Effector memory CD4-positive, alpha-beta T cell (primary cell): Measurements from ENCODE around the gene DNAJA1.

Experiments used
- DNase-seq, 3 donors: peaks; one replicate each; pipeline ENCODE4 v3.0.0-alpha.2; 2020
- H3K27ac ChIP-seq: 2 replicates; pipeline ENCODE4 v1.7.0; 2013; ENCODE audit warnings: mild to moderate bottlenecking, low read length, moderate library complexity; ENCODE audit not compliant: insufficient read depth, poor library complexity, severe bottlenecking
- H3K27me3 ChIP-seq: replicated peaks from 2 replicates; pipeline ENCODE4 v1.7.0; 2013; ENCODE audit warnings: mild to moderate bottlenecking, low read length; ENCODE audit not compliant: insufficient read depth, control insufficient read depth, poor library complexity, severe bottlenecking
- H3K36me3 ChIP-seq: 2 replicates; pipeline ENCODE4 v1.7.0; 2013; ENCODE audit warnings: mild to moderate bottlenecking, low read length, moderate library complexity; ENCODE audit not compliant: control insufficient read depth, insufficient read depth
- H3K4me1 ChIP-seq: 2 replicates; pipeline ENCODE4 v1.7.0; 2013; ENCODE audit warnings: low read length, mild to moderate bottlenecking; ENCODE audit not compliant: control insufficient read depth, insufficient read depth, poor library complexity, severe bottlenecking
- H3K4me3 ChIP-seq: 2 replicates; pipeline ENCODE4 v1.7.0; 2013; ENCODE audit warnings: low read length, low read depth, mild to moderate bottlenecking; ENCODE audit not compliant: insufficient read depth, poor library complexity, severe bottlenecking
- H3K9me3 ChIP-seq: 2 replicates; pipeline ENCODE4 v1.7.0; 2013; ENCODE audit warnings: mild to moderate bottlenecking, low read length, moderate library complexity; ENCODE audit not compliant: control insufficient read depth

DNAJA1 gene

DNA sequence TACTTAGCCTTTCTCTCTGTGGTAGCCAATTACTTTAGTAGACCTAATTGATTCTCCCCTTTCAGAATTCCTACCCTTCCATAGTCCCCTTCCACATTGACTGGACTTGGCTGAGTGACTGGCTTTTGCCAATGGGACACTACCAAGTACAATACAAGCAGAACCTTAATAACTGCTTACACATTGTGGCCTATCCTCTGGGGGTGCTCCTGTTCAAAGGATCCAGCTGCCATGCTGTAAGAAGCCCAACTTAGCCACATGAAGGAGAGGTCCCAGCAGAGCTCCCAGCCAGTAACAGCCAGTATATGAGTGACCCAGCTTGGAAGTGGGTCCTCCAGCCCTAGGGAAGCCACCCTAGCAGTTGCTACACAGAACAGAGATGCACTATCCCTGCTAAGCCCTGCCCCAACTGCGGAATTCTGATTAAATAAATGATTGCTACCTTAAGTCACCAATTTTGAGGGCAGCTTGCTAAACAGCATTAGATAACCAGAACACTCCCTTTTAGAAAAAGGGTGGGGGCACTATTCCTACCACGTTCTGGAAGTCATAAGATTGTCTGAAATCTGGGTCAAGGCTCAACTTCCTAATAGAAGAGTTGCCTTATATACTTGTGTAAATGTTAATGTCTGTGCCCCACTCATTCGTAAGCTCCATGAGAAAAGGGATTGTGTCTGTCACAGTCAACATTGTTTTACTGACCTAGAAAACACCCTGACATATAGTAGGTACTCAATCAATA lies 12.6 kb upstream of the DNAJA1 start:
- Histone ChIP-seq H3K36me3 (no peaks in the 10 kb centered on the region), H3K4me1 (no peaks in the 10 kb centered on the region), H3K9me3 (no peaks in the 10 kb centered on the region), H3K4me3 (no peak overlapping the region), H3K27ac (no peak overlapping the region), H3K27me3 (no peaks in the 10 kb centered on the region)
- DNase-seq, result no peak

DNA sequence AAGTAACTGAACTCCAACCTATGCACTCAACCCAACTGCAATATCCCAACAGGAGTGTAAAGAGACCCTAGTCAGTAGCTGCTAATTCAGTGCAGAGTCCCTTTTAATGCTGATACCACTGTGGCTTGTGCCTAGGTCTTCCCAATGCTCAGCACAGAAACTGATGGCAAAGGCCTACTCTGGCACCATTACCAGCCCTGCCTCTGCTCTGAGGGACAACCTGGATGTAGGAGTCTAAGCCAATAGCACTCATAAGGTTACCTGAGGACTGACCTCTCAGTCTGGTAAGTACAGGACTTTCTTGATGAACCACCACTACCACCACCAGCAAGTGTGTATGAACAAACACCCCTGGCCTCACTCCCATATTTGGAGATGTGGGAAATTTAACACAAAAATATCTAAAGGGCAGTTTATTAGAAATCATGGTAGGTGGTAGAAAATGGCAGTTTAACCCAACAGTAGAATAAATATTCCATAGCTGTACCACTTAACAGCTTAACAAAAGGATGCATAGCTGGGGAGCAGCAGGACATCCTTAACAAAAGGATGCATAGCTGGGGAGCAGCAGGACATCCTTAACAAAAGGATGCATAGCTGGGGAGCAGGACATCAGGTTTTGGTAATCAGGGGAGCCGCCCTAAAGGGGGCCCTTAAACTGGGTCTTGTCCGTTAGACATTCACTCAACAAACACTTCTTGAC lies 11.0 kb upstream of the DNAJA1 start:
- DNase-seq, result no peak
- Histone ChIP-seq H3K27ac (no peak overlapping the region), H3K4me3 (no peak overlapping the region), H3K27me3 (no peaks in the 10 kb centered on the region), H3K36me3 (no peaks in the 10 kb centered on the region), H3K9me3 (no peaks in the 10 kb centered on the region), H3K4me1 (no peaks in the 10 kb centered on the region)

DNA sequence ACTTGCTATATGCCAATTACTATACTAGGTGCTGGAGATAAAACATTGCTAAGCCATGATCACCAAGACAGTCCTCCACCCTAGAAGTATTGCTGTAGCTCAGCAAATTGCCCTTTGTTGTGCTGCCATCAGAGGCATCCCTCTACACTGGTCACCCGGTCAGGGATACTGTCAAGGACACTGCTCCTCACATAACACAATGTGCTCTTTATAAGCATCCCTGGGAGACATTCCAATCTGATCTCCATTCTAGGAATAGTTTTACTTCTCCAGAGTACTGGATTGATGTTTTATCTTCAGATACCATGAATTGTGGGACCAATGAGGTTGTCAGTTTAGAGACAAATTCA lies 10.4 kb upstream of the DNAJA1 start:
- Histone ChIP-seq H3K27ac (no peak overlapping the region), H3K9me3 (no peaks in the 10 kb centered on the region), H3K27me3 (no peaks in the 10 kb centered on the region), H3K36me3 (peaks cover 3% of the 10 kb centered on the region), H3K4me1 (no peaks in the 10 kb centered on the region), H3K4me3 (no peak overlapping the region)
- no peak for DNase-seq

DNA sequence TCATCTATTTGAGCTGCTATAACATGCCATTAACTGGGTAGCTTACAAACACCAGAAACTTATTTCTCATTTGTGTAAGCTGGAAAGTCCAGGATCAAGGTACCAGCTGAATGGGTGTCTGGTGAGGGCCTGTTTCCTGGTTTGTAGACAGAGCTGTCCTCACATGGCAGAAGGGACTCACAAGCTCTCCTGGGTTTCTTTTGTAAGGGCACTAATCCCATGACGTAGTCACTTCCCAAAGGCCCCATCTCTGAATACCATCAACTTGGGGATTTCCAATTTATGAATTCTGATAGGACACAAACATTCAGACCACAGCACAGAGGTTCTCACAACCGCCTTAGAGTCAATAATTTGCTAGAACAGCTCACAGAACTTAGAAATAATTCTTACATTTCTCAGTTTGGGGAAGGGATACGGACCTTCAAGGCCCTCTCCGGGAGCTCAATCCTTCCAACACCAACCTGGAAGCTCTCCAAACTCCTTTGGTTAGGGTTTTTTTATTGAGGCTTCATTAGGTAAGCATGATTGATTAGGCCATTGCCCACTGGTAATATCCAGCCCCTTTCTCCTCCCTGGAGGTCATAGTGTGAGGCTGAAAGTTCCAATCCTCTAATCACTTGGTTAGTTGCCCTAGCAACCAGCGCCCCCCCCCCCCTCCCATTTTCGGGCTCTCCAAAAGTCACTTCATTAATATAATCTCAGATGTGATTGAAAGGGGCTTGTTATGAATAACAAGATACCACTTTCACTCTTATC lies 7.6 kb upstream of the DNAJA1 start:
- no peak overlapping the region for H3K4me3 ChIP-seq
- no peaks in the 10 kb centered on the region for H3K4me1 ChIP-seq
- no peaks in the 10 kb centered on the region for H3K9me3 ChIP-seq
- no peaks in the 10 kb centered on the region for H3K27me3 ChIP-seq
- no peak for DNase-seq
- no peak overlapping the region for H3K27ac ChIP-seq
- peaks cover 4% of the 10 kb centered on the region for H3K36me3 ChIP-seq

DNA sequence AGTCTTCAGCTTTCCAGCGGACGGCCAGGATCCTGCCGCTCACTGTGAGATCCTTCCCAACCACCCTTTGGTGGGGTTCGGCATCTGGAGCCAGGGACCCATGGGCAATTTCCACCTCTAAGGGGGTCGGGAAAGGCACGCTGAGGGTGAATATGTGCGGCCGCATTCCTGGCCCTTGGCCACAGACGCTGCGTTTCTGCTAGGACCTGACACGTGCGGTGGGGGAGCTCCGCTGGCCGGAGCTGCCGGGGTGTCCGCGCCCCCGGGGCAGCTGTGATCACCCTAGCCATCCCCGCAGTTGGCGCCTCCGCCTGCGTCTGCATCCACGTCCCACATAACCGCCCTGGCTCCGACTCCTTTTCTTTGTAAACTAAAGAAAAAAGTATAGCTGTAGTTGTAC lies 5.3 kb upstream of the DNAJA1 start:
- peaks cover 4% of the 10 kb centered on the region for H3K4me1 ChIP-seq
- H3K27ac ChIP-seq, result no peak overlapping the region
- no peaks in the 10 kb centered on the region for H3K9me3 ChIP-seq
- DNase-seq, result no peak
- H3K27me3 ChIP-seq, result no peaks in the 10 kb centered on the region
- H3K36me3 ChIP-seq, result peaks cover 4% of the 10 kb centered on the region
- no peak overlapping the region for H3K4me3 ChIP-seq

DNA sequence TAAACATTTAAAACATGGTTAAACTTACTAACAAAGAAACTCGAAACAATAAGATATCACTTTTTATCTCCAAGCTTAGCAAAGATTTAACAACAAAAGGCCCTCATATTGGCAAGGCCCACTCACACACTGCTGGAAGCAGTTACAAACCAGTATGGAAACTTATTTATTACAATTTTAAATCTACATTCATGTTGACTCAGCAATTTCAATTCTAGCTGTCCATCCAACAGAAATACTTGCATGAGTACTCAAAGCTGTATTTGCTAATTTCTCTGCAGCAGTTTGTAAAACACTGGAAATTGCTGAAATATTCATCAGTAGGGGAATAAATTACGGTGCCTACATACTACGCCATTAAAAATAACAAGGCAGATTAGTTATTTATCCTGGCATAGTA lies 2.8 kb upstream of the DNAJA1 start:
- H3K27ac ChIP-seq, result no peak overlapping the region
- DNase-seq, result no peak
- no peaks in the 10 kb centered on the region for H3K9me3 ChIP-seq
- peaks cover 11% of the 10 kb centered on the region for H3K4me1 ChIP-seq
- no peaks in the 10 kb centered on the region for H3K27me3 ChIP-seq
- no peak overlapping the region for H3K4me3 ChIP-seq
- peaks cover 10% of the 10 kb centered on the region for H3K36me3 ChIP-seq

DNA sequence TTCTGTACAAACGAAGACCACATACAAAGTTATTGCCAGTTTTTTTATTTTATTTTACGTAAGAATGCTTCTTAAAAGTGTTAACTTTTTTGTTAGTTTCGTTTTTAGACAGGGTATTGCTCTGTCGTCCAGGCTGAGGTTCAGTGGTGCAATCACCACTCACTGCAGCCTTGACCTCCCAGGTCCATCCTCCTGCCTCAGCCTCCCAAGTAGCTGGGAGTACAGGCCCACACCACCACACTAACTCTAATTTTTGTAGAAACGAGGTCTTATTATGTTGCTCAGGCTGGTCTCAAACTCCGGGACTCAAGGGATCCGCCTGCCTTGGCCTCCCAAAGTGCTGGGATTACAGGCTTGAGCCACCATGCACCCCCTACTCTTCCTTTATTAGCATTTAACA lies 2.3 kb upstream of the DNAJA1 start:
- no peaks in the 10 kb centered on the region for H3K9me3 ChIP-seq
- peaks cover 13% of the 10 kb centered on the region for H3K36me3 ChIP-seq
- H3K4me1 ChIP-seq, result peaks cover 15% of the 10 kb centered on the region
- H3K27ac ChIP-seq, result no peak overlapping the region
- DNase-seq, result no peak
- H3K4me3 ChIP-seq, result no peak overlapping the region
- H3K27me3 ChIP-seq, result no peaks in the 10 kb centered on the region

DNA sequence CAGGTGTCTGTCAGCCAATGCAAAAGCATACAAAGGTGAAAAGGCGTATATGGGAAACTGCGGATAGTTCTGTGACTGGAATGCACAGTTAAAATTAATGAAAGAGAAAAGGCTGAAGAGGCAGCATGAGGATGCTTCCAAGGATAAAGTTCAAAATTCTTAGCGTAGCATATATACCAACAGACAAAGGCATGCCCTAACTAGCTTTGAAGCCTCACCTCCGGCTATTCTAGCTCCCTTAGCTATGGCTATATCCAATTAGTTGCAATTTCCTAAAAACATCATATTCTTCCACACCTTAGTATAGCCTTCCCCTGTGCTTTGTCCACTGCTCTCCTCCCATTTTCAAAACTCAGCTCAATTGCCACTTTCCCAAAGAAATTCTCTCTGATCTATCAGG lies 1.4 kb upstream of the DNAJA1 start:
- no peaks in the 10 kb centered on the region for H3K27me3 ChIP-seq
- no peaks in the 10 kb centered on the region for H3K9me3 ChIP-seq
- H3K4me1 ChIP-seq, result peaks cover 24% of the 10 kb centered on the region
- peak overlapping the region; percentile 100 for H3K27ac ChIP-seq
- H3K4me3 ChIP-seq, result no peak overlapping the region
- peaks cover 16% of the 10 kb centered on the region for H3K36me3 ChIP-seq
- DNase-seq, result no peak

DNA sequence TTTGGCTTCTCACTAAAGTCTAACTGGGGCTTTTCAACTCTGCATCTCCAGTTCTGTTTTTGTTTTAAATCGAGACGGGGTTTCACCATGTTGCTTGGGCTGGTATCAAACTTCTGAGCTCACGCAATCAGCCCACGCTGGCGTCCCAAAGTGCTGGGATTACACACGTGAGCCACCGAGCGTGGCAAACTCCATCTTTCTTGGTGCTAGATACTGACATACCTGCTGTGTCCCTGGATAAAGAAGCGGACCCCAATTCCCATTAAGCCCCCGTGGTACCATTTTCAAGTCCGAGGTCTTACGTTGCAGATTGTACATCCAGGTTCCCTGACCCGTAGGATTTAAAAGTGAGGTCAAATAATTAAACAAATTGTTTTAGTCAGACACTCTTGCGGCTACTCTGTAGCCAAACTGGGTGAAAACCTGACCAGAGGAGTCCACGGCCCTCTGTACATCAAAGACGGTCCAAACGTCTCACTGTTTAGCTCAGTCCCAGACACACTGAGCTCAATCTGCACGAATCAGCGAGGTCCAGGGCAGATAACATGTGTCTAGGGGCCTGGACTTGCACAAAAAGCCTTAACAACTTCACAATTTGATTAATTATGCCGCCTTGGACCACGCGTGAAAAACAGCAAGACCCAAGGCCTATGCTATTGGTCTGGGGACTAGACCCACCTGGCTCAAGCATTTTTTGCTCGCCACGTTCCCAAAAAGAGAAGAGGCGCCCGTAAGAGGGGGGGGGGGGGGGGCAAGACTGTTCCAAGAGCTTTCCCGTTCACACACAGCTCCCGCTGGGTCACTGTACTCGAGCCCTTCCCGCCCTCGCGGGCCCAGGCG lies 727 bp upstream of the DNAJA1 start:
- DNase-seq, result no peak
- H3K27ac ChIP-seq, result peak overlapping the region; percentile 100
- H3K4me1 ChIP-seq, result peaks cover 28% of the 10 kb centered on the region
- H3K27me3 ChIP-seq, result no peaks in the 10 kb centered on the region
- peaks cover 23% of the 10 kb centered on the region for H3K36me3 ChIP-seq
- peak overlapping the region; percentile 100 for H3K4me3 ChIP-seq
- H3K9me3 ChIP-seq, result no peaks in the 10 kb centered on the region
